Measurements from ENCODE around the gene MEIS1. TPM values are rescaled to one million over a fixed set of nuclear protein-coding genes. Genes with fewer than 3 reads are reported as not detected.

Gene MEIS1
- total and polyA plus RNA-seq, 2 donors from 2014 or later = 7.3 to 36.7 TPM

DNA sequence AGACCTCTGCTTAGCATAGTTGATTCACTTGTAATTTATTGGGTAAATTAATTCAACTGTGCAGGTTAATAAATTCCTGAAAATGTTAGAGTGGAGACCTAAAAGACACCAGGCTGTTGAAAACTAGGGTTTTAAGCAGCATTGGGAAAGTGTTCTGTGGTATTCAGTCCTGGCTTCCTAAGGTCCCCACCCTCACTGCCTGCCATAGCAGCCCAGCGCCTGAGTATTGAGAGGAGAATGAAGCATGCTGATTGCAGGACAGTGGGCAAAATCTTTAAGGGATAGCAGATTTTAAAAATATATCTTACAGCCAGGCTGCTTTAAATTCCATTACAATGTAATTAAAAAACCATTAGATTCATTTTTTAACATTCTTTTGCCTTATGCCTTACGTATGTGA is 20.6 kb downstream of the MEIS1 start:
- Histone ChIP-seq H3K27me3 (ENCODE audit: control insufficient read depth, insufficient read depth, low read length) (no peaks in the 10 kb centered on the region), H3K4me3 (ENCODE audit: low read length in 3 of 3) (no peak overlapping the region), H3K9ac (ENCODE audit: low read length in 3 of 3) (no peak overlapping the region), H3K27ac (ENCODE audit: low read depth in 2 of 2, low read length in 2 of 2) (no peak overlapping the region), H3K36me3 (ENCODE audit: control insufficient read depth in 2 of 3, insufficient read depth in 3 of 3, low read length in 3 of 3) (peaks cover 0 to 4% (median 2%) of the 10 kb centered on the region in 3 donors), H3K9me3 (ENCODE audit: control insufficient read depth in 2 of 3, insufficient read depth in 1 of 3, low read length in 3 of 3) (no peaks in the 10 kb centered on the region), H3K4me1 (ENCODE audit: control insufficient read depth in 2 of 3, insufficient read depth in 2 of 3, low read depth in 1 of 3, low read length in 3 of 3) (no peaks in the 10 kb centered on the region)
- intact Hi-C loops (cut with DNase I) = no loop called here
- TF ChIP-seq, protein P1, sequence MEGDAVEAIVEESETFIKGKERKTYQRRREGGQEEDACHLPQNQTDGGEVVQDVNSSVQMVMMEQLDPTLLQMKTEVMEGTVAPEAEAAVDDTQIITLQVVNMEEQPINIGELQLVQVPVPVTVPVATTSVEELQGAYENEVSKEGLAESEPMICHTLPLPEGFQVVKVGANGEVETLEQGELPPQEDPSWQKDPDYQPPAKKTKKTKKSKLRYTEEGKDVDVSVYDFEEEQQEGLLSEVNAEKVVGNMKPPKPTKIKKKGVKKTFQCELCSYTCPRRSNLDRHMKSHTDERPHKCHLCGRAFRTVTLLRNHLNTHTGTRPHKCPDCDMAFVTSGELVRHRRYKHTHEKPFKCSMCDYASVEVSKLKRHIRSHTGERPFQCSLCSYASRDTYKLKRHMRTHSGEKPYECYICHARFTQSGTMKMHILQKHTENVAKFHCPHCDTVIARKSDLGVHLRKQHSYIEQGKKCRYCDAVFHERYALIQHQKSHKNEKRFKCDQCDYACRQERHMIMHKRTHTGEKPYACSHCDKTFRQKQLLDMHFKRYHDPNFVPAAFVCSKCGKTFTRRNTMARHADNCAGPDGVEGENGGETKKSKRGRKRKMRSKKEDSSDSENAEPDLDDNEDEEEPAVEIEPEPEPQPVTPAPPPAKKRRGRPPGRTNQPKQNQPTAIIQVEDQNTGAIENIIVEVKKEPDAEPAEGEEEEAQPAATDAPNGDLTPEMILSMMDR (IDR thresholded peaks at IDR 0.05; ENCODE audit: borderline replicate concordance, extremely low read depth, insufficient read depth) = no peak
- FAIRE-seq = no peak
- DNase-seq = no peak

GRCh38 chr2:66456183-66457041 is 21.5 kb downstream of the MEIS1 start:
- TF ChIP-seq, protein P1 (IDR thresholded peaks at IDR 0.05; ENCODE audit: borderline replicate concordance, extremely low read depth, insufficient read depth) = no peak
- H3K9me3 ChIP-seq (ENCODE audit: control insufficient read depth in 2 of 3, insufficient read depth in 1 of 3, low read length in 3 of 3) = no peaks in the 10 kb centered on the region
- peaks cover 0 to 4% (median 2%) of the 10 kb centered on the region in 3 donors for H3K36me3 ChIP-seq (ENCODE audit: control insufficient read depth in 2 of 3, insufficient read depth in 3 of 3, low read length in 3 of 3)
- H3K4me3 ChIP-seq (ENCODE audit: low read length in 3 of 3) = no peak overlapping the region
- no peaks in the 10 kb centered on the region for H3K4me1 ChIP-seq (ENCODE audit: control insufficient read depth in 2 of 3, insufficient read depth in 2 of 3, low read depth in 1 of 3, low read length in 3 of 3)
- intact Hi-C loops (cut with DNase I) = no loop called here
- DNase-seq = no peak
- H3K9ac ChIP-seq (ENCODE audit: low read length in 3 of 3) = no peak overlapping the region
- FAIRE-seq = no peak
- no peaks in the 10 kb centered on the region for H3K27me3 ChIP-seq (ENCODE audit: control insufficient read depth, insufficient read depth, low read length)
- H3K27ac ChIP-seq (ENCODE audit: low read depth in 2 of 2, low read length in 2 of 2) = no peak overlapping the region

GRCh38 chr2:66457545-66457944 is 22.6 kb downstream of the MEIS1 start:
- FAIRE-seq (no peak), DNase-seq (no peak)
- intact Hi-C loops (cut with DNase I) = no loop called here
- Histone ChIP-seq H3K27ac (ENCODE audit: low read depth in 2 of 2, low read length in 2 of 2) (no peak overlapping the region), H3K9ac (ENCODE audit: low read length in 3 of 3) (no peak overlapping the region), H3K4me3 (ENCODE audit: low read length in 3 of 3) (no peak overlapping the region), H3K4me1 (ENCODE audit: control insufficient read depth in 2 of 3, insufficient read depth in 2 of 3, low read depth in 1 of 3, low read length in 3 of 3) (no peaks in the 10 kb centered on the region), H3K36me3 (ENCODE audit: control insufficient read depth in 2 of 3, insufficient read depth in 3 of 3, low read length in 3 of 3) (peaks cover 0 to 4% (median 2%) of the 10 kb centered on the region in 3 donors), H3K27me3 (ENCODE audit: control insufficient read depth, insufficient read depth, low read length) (no peaks in the 10 kb centered on the region), H3K9me3 (ENCODE audit: control insufficient read depth in 2 of 3, insufficient read depth in 1 of 3, low read length in 3 of 3) (no peaks in the 10 kb centered on the region)
- TF ChIP-seq, protein P1 (IDR thresholded peaks at IDR 0.05; ENCODE audit: borderline replicate concordance, extremely low read depth, insufficient read depth) = no peak

All from kidney (tissue), 14 donors.